Measurements from ENCODE around the gene CFAP97D2.

GRCh38 chr13:114225610-114226009, 46.6 kb downstream of the CFAP97D2 start:
- TF ChIP-seq POLR2AphosphoS5 (IDR thresholded peaks at IDR 0.05; ENCODE audit: borderline replicate concordance, low read depth, low read length) (no peak), EZH2 (IDR thresholded peaks at IDR 0.05) (no peak)

All from SK-N-MC (cell line).